ENCODE measurements around the gene STYXL2.

STYXL2 gene

GRCh38 chr1:167081594-167082156 lies 12.2 kb upstream of the STYXL2 start:
- DNase-seq: no peak

- DNase-seq: no peak
These were observed 11.3 kb upstream of the STYXL2 start for GRCh38 chr1:167082511-167083027.

GRCh38 chr1:167083066-167083665 lies 10.7 kb upstream of the STYXL2 start:
- peak; percentile 80 for DNase-seq

- no peak for DNase-seq
These were observed 10.0 kb upstream of the STYXL2 start for GRCh38 chr1:167083871-167084270.

GRCh38 chr1:167084757-167085156 lies 9.1 kb upstream of the STYXL2 start:
- DNase-seq: no peak

- no peak for DNase-seq
These were observed 7.8 kb upstream of the STYXL2 start for GRCh38 chr1:167086033-167086432.

GRCh38 chr1:167086768-167087167 lies 7.1 kb upstream of the STYXL2 start:
- no peak for DNase-seq

- DNase-seq: no peak
These were observed 5.0 kb upstream of the STYXL2 start for GRCh38 chr1:167088746-167089417.

- no peak for DNase-seq
These were observed 3.9 kb upstream of the STYXL2 start for GRCh38 chr1:167089939-167090313.

- no peak for DNase-seq
These were observed 3.4 kb upstream of the STYXL2 start, which contains the start of gene GPA33 for GRCh38 chr1:167090314-167090942. GPA33 (minus strand) TSS chr1:167090377; CDS start chr1:167090287, 90 bp downstream.

- DNase-seq: no peak
These were observed 1.2 kb upstream of the STYXL2 start for GRCh38 chr1:167092653-167093052.

GRCh38 chr1:167094690-167095089 lies 815 bp downstream of the STYXL2 start:
- DNase-seq: no peak

- DNase-seq: no peak
These were observed 1.5 kb downstream of the STYXL2 start for GRCh38 chr1:167095368-167095767.

GRCh38 chr1:167099851-167100250 lies 6.0 kb downstream of the STYXL2 start:
- DNase-seq: no peak

- no peak for DNase-seq
These were observed 6.9 kb downstream of the STYXL2 start for GRCh38 chr1:167100730-167101129.

- DNase-seq: no peak
These were observed 7.9 kb downstream of the STYXL2 start for GRCh38 chr1:167101754-167102153.

GRCh38 chr1:167102906-167103573 lies 9.2 kb downstream of the STYXL2 start:
- no peak for DNase-seq

GRCh38 chr1:167104256-167104633 lies 10.4 kb downstream of the STYXL2 start:
- no peak for DNase-seq

- no peak for DNase-seq
These were observed 11.6 kb downstream of the STYXL2 start for GRCh38 chr1:167105271-167106118.

- DNase-seq: no peak
These were observed 12.2 kb downstream of the STYXL2 start for GRCh38 chr1:167106119-167106461.

GRCh38 chr1:167107456-167107855 lies 13.6 kb downstream of the STYXL2 start:
- no peak for DNase-seq

GRCh38 chr1:167109125-167109524 lies 15.2 kb downstream of the STYXL2 start:
- DNase-seq: no peak

Data from NCI-H1694 treated with DMSO at 0.1 percent for 48 hours (cell line).